GM18951 (cell line): Measurements from ENCODE around the gene CASP8AP2.

Experiments
- POLR2A ChIP-seq: IDR thresholded peaks from 4 replicates; pipeline ENCODE4 v1.6.1; 2011; ENCODE audit warnings: mild to moderate bottlenecking; ENCODE audit not compliant: insufficient read length, insufficient read depth; ENCODE audit errors: extremely low read depth
- in situ Hi-C: fragments of 300-500 bp; cut with MboI; formaldehyde crosslinking; loops from one replicate; pipeline ENCODE4 v1.12.0; 2022; ENCODE audit warnings: low sequenced_read_pairs, mixed read lengths, inconsistent platforms; ENCODE audit not compliant: unreplicated experiment

Gene CASP8AP2

GRCh38 chr6:89917801-89918366, 88.2 kb downstream of the CASP8AP2 start:
- in situ Hi-C loops: no loop called here

More at GRCh38 chr6:89917801-89918366, 88.2 kb downstream of the CASP8AP2 start:
- TF ChIP-seq POLR2A: no peak
